Measurements from ENCODE around the gene SNAI1.
"Not testable (repeated sequence)": the region's sequence is repeated elsewhere in the genome, so short reads cannot be mapped to it uniquely, and the experiment has no call there.

SNAI1 gene

DNA sequence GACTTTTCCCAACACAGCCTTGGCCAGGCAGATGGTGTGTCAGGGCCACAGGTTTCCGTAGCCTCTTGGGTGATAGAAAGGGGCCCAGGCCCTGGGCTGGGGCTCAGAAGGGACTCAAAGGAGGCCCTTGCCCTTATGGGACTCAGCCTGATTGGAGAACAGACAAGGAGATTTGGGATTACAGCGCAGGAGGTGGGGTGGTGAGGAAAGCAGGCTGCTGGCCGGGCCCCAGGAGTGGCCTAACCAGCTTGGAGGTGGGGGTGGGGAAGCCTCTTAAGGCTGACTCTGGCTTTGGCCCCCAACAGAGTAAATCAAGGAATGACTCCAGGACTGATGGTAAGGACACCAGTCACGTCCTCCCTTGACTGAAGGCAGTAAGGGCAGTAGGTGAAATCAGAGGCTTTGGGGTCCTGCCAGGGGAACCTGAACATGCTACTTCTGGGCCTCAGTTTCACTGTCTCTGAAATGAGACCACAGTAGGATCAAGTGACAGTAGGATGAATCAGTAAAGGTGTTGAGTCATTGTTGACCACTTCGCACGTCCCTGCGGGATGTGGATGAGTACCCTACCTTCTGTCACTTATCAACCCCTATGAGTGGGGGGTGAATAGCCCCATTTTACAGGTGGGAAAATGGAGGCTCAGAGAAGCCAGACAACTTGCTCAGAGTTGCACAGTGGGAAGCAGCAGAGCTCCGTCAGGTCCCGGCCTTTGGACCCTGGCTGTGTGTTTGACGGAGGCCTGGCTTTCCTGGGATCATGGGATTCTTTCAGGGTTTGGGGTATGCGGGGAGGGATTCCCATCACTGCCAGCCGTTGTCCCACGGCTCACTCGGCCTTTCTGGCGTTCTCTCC, 4.5 kb downstream of the SNAI1 start:
- no peak for DNase-seq

DNA sequence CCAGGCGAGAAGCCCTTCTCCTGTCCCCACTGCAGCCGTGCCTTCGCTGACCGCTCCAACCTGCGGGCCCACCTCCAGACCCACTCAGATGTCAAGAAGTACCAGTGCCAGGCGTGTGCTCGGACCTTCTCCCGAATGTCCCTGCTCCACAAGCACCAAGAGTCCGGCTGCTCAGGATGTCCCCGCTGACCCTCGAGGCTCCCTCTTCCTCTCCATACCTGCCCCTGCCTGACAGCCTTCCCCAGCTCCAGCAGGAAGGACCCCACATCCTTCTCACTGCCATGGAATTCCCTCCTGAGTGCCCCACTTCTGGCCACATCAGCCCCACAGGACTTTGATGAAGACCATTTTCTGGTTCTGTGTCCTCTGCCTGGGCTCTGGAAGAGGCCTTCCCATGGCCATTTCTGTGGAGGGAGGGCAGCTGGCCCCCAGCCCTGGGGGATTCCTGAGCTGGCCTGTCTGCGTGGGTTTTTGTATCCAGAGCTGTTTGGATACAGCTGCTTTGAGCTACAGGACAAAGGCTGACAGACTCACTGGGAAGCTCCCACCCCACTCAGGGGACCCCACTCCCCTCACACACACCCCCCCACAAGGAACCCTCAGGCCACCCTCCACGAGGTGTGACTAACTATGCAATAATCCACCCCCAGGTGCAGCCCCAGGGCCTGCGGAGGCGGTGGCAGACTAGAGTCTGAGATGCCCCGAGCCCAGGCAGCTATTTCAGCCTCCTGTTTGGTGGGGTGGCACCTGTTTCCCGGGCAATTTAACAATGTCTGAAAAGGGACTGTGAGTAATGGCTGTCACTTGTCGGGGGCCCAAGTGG, 5.3 kb downstream of the SNAI1 start:
- DNase-seq, result no peak

DNA sequence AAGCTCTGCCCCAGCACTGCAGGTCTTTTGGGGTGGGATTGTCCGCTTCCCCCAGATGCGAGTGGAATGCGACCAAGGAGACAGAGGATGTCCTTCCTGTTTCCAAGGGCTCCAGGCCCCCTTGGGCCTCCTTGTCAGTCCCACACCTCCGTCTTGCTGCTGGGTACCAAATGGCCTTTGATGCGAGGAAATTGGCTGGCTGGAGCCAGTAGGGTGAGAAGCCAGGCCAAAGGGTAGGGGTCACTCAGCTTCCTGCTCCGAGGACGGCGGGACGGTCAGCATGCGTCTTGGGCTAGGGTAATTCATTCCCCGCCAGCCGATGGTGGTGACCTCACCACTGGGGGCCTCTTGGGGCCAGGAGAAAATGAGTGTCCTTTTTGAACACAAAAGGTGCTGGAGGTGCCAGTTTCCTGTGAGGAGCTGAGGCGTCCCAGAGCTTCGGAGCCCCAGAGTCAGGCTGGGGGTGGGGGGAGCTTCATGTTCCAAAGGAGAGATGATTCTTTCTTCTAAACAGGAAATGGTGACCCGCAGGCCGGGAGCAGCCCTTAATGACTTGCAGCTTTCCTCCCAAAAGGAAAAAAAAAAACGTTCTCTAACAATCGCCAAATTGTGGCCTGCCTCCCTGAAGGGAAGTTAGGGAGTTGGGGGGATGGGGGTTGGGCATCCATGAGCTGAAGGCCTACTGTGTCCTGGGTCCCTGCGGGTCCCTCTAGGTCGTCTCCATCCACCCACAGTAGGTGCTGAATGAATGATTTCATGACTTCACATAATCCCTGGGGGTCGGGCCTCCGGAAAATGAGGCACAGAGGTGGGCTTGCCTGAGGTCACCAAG, 6.7 kb downstream of the SNAI1 start:
- no peak for DNase-seq

DNA sequence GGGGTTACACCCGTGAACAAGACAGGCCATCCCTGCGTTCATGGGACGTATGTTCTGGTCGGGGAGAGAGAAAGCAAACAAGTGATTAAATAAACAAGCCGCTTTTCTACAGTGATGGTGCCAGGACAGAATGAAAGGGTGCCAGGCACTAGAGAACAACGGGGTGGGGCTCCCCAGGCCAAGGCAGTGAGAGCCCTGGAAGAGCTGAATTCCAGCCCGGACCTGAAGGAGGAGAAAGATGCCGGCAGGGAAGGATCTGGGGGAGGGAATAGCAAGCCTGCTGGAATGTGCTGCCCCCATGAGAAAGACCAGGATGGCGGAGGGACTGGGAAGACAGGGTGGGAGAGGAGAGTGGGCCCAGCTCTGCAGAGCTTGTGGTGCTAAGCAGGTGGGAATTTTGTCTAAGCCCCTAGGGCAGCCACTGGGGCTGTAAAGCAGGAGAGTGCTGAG, 7.5 kb downstream of the SNAI1 start:
- DNase-seq, result no peak

DNA sequence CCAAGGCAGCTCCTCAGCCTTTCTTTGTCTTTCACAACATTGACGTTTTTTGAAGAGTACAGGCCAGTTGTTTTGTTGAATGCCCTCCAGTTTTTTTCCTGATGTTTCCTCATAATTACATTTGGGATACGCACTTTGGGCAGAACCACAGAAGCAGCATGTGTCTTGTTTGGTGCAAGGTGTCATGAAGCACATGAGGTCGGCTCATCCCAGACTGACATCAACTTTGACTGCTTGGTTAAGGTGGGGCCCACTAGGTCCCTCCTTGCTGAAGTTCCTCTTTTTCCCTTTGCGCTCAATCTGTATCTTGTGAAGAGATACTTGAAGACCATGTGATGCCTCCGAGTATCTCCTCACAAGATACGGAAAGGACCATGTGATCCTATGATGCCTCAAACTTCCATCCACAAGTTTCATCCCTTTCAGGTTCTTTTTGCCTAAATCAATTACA, 10.5 kb downstream of the SNAI1 start:
- no peak for DNase-seq

DNA sequence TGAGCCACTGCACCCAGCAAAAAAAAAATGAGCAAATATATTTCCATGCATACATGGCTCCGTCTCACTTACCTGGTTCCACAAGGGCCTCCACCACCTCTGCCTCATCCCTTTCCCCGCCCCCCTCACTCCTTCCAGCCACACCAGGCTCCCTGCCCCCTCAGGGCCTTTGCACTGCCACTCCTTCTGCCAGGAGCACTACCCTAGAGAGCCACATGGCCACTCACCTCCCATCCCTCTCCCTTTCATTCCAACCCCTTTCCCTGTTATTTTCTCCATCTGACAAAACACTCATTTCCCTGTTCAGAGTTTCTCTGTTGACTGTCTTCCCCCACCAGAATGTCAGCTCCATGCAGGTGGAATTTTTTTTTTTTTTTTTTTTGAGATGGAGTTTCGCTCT, 12.8 kb downstream of the SNAI1 start:
- DNase-seq, result no peak

DNA sequence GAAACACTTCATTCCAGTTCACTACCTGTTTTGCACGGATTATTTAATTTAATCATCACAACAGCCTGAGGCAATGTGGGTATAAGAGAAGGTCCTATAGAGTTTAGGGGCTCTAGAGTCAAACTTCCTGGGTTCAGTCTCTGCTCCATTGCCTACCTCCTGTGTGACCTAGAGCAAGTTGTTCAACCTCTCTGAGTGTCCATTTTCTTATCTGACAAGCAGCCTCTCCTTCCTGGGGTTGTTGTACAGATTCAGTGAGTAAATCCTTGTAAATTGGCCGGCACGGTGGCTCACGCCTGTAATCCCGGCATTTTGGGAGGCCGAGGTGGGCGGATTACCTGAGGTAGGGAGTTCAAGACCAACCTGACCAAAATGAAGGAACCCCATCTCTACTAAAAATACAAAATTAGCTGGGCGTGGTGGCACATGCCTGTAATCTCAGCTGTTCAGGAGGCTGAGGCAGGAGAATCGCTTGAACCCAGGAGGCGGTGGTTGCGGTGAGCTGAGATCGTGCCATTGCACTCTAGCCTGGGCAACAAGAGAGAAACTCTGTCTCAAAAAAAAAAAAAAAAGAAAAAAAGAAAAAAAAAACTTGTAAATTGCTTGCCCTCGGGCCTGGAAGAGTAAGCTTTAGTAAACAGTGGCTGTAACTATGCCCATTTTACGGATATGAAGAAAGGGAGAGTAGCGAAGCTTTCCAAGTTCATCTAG, 15.9 kb downstream of the SNAI1 start:
- DNase-seq, result not testable (repeated sequence)

DNA sequence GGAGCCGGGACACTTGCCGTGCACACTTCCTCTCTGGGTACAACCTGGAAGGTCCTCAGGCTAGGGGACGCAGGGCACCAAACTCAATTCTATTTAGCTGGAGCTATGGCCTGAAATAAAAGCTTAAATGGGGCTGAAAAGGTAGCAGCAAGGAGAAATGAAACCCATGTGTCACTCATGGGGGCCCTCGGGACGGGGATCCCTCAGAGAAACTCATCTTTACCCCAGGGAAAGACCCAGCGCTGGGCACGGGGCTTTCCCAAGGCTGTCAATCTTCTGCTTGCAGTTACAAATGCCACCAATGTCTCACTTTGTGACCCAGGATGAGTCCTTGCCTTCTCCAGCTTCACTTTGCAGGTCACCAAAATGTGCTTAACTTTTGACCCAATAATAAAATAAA, 16.5 kb downstream of the SNAI1 start:
- no peak for DNase-seq

DNA sequence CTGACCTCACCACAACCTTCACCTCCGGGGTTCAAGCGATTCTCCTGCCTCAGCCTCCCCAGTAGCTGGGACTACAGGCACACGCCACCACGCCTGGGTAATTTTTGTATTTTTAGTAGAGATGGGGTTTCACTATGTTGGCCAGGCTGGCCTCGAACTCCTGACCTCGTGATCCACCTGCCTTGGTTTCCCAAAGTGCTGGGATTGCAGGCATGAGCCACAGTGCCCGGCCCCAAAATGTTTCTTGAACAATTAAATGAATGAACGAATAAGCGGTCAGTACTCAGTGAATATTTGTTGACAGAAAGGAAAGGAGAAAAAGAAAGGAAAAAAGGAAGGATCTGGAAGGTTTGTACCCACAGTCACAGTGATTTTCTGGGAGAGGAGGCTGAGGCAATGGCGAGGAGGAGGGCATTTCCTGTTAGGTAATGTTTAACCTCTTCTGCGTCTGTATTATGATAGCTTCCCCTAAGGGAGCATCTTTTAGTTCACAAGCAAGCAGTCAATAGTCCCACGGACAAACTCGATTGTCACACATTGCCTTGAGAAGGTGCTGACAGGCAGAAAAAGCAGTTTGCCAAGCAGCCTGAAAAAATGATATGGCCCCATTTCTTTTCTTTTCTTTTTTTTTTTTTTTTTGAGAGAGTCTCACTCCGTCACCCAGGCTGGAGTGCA, 17.9 kb downstream of the SNAI1 start:
- not testable (repeated sequence) for DNase-seq

DNA sequence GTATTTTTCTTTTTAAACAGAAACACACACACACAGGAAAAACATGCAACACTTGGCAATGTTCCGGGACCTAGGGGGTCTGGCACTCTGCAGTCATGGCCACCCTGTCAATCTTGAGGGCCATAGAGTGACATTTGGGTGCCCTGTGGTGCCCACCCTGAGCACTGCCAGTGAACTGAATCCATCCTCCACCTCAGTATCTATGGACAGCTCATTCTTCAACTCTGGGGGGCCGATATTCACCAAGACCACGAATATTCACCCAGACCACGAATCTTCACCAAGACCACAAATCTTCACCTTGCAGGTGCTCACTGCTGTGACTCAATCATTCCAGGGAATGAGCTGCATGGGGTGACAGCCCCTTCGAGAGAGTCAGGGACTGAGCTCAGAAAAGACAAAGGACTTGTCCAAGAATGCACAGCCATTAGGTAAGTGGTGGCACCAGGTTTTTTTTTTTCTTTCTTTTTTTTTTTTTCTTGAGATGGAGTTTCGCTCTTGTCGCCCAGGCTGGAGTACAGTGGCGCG, 19.1 kb downstream of the SNAI1 start:
- no peak for DNase-seq

DNA sequence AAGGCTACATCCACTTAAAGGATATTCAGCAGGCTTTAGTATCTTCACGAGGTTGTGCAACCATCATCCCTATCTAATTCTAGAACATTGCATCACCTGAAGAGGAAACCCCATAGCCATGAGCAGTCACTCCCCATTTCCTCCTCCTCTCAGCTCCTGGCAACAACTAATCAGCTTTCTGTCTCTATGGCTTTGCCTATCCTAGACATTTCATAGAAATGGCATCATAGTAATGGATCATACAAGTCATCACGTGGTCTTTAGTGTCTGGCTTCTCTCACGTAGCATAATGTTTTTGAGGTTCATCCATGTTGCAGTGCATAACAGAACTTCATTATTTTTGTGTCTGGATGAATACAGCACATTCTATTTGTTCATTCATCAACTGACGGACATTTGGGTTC, 20.5 kb downstream of the SNAI1 start:
- DNase-seq, result no peak

DNA sequence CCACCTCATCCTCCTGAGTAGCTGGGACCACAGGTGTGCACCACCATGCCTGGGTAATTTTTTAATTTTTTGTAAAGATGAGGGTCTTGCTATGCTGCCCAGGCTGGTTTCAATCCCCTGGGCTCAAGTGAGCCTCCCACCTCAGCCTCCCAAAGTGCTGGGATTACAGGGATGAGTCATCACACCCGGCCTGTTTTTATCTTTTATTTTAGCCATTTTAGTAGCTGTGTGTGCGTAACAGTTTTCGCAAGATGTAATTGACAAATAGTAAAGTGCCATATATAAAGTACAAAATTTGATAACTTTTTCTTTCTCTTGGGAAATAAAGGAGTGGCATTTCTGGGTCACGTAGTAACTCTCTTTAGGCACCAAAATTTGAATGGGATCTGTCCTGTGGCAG, 21.4 kb downstream of the SNAI1 start:
- DNase-seq, result no peak

DNA sequence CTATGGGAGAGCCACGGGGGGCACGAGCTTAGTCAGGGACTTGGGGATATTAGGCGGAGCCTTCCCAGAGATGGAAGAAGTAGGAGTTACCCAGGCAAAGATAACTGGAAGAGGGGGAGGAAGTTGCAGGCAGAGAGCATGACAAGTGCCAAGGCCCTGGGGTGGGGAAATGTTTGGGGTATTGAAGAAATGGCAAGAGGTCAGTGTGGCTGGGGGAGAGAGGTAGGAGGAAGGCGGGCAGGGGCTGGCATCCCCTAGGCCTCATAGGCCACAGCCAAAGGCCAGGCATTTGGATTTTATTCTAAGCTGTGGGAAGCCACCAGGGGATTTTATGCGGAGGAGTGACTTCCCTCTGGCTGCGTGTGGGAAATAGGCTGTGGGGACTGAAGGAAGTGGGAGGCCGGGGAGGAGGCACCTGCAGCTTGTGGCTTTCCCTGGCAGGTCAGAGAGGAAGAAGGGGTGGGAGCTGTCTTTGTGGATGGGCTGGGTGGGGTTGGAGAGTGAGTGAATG, 22.7 kb downstream of the SNAI1 start:
- no peak for DNase-seq

DNA sequence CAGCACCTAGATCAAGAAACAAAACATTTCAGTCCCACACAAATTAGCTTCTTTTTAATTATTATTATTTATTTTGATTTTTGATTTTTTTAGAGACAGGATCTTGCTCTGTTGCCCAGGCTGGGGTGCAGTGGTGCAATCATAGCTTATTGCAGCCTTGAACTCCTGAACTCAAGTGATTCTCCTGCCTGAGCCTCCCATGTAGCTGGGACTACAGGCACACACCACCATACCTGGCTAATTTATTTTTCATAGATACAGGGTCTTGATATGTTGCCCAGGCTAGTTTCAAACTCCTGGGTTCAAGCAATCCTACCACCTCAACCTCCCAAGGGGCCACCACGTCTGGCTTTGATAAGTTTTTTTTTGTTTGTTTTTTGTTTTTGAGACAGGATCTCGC, 24.6 kb downstream of the SNAI1 start:
- DNase-seq, result no peak

DNA sequence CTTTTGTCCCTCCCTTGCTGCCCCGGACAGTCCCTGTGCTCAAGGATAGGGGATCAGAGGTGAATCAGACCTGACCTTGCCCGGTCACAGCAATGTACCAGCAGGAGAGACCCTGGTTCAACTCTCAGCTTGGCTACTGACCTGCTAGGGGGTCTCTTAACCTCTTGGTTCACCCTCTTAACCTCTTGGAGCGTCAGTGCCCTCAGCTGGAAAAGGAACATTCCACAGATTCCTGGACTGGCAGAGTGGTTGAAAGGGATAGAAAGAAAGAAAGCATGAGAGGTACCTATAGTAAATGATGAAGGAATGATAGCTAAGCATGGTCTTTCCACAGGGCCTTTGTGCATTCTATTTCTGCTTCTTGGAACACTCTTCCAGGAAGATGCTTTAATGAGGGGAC, 25.2 kb downstream of the SNAI1 start:
- DNase-seq, result no peak

DNA sequence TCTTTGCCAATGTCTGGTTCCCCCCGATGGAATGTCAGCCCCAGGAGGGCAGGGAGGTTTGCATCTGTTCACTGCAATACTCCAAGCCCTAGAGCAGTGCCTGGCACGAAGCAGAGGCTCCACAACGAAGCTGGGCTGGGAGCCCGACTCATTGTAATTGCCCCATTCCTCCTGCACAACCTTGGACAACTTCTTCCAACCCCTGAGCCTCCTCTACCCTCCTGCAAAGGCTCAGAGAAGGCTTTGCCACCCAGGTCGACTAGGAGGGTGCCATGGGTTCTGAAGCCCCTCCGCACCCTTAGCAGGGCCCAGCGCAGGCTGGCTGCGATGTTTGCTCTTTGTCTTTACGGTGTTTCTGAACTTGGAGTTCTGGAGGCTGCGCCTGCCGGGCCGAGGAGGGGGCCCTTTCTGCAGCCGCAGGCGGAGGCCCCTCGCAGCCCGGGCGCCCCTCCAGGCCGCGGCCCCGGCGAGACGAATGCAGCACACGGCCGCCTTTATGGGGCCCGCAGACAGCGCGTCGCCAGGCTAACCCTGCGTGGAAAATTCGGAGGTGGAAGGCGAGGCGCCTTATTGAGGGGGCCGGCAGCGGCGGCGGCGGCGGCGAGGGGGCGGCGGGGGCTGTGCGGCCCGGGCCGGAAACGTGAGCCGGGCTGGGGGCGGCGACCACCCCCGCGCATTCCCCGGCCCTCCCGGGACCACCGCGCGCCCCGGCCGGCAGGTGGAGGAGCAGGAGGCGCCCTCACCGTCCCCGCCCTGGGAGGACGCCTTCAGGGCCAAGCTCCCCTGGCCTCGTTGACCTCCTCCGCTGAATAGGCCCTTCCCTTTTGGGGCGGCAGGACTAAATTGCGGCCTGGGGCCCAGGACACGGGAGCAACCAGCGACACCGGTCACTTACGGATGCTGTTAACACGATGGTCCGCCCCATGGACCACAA, 27.0 kb downstream of the SNAI1 start:
- DNase-seq, result no peak

DNA sequence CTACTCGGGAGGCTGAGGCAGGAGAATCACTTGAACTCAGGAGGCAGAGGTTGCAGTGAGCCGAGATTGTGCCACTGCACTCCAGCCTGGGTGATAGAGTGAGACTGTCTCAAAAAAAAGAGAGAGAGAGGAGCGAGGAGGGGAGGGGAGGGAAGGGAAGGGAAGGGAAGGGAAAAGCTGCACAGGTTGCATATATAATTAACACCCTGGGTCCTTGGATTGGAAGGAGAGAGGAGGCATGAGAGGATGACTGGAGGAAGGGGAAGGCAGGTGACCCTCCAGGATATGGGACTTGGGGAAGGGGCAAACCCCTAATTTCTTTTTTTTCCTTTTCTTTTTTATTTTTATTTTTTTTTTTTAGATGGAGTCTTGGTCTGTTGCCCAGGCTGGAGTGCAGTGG, 28.8 kb downstream of the SNAI1 start:
- not testable (repeated sequence) for DNase-seq

DNA sequence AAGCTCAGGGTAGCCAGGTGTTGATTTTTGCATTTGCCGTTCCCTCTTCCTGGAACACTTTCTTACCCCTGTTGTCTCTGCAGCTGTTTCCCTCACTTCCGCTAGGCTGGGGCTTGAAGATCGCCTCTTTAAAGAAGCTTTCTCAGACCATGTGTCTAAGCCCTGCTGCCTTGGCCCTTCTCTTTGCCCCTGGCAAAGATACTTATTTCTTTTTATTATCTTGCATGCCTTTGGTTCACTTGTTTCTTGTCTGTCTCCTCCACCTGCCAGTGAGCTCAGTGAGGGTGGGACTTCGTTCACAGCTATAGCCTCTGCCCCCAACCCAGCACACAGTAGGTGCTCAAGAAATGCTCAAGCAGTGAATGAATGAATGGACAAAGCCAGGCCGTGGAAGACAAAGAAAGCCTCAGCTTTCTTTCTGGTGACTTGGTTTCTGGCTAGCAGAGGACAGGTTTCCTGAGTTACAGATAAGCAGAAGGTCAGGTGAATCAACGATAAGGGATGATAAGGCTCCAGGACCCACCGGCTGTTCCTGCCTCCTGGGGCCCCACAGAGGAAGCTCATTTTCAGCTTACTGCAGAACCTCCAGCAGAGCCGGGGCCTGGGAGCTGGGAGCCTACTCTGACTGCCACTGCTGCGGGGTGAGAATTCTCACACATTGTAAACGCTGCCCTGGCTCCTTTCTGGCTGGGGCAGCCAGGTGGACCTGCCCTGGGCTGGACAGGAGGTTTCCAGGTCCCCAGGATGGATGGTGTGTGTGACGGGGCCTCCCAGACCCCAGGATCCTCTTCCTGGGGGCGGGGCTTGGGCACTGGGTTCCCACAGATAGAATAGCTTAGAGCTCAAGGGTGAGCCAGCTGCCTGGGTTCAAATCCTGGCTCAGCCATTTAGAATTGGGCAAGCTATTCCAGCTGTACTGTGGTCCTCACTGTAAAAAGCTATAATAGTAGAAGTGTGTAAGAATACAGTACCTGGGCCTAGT, 29.8 kb downstream of the SNAI1 start:
- DNase-seq, result no peak

DNA sequence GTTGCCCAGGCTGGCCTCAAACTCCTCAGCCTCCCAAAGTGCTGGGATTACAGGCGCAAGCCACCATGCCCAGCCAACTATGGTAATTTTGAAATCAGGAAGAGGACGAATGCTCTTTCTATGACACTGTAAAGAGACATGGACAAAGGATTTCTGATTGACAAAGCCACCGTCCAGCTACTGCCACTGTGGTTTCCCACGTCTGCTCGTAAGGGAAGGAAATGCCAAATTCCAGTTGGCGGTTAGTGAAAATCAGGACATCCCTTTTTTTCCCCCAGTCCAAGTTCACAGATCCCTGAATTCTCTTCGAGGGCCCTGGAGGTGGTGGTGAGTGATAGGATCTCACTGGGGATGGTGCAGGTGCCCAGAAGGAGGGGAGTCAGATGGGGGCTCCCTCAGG, 31.2 kb downstream of the SNAI1 start:
- no peak for DNase-seq
